Measurements from ENCODE around the gene AK8. TPM values are rescaled to one million over a fixed set of nuclear protein-coding genes. Genes with fewer than 3 reads are reported as not detected.

AK8 gene
- total and polyA plus RNA-seq, 9 of the 15 experiments (the other 6 are each of a cell fraction or from before 2014, with no cell fraction given), result 0.06 to 0.37 TPM; not detected in 7

DNA sequence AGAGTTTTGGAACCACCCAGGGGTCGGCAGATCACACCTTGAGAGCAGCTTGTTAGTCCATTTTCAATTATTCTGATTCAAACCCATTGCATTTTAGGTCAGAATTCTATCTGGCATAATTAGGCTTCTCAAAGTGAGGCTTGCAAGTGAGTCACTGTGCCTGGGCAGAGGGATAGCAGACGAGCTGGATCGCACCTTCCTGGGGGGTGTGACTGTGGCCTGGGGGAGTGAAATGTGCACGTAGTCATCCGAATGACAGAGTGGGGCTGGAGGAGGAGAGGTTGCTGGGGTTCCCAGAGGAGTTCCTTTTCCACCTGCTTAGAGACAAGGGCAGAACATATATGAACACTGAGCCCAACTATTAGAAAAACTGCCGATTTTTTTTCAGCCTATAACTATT, 32.3 kb upstream of the AK8 start (continued):
- TF ChIP-seq SMAD2 (IDR thresholded peaks at IDR 0.05; ENCODE audit: low read depth, low read length), result no peak
- TF ChIP-seq RBM39 (optimal IDR thresholded peaks at IDR 0.05; ENCODE audit: low read depth, low read length), result no peak
- TF ChIP-seq DNMT1 (IDR thresholded peaks at IDR 0.05), result no peak

DNA sequence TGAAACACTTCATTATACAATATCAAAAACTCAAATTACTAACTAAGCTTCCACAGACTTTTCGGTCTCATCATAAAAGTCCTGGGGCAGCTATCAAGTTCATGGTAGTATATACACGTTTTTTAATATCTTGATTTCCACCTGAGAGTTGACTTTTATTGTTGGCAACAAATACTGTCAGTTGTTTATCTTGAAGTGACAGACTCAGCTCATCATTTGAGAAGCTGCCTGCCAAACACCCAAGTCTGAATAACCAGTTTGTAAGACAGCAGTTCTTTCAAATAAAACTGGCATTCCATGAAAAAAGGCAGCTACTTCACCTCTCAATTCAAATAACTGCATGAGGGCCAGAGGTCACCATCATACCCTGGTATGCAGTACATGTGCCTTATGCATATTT, 31.2 kb upstream of the AK8 start:
- H2AFZ ChIP-seq (ENCODE audit: low read depth, low read length), result no peak overlapping the region
- no peaks in the 10 kb centered on the region for H3K9me1 ChIP-seq (ENCODE audit: control insufficient read depth, insufficient read depth, low read length)
- H3K4me1 ChIP-seq (replicated peaks in 1 of 2; ENCODE audit: control insufficient read depth in 2 of 2, insufficient read depth in 2 of 2, low read length in 2 of 2), result no peaks in the 10 kb centered on the region
- H3K4me3 ChIP-seq, result no peak overlapping the region
- no peak overlapping the region for H3K27ac ChIP-seq (ENCODE audit: extremely low read depth, low read depth, low read length)
- no peak for FAIRE-seq
- H3K9me3 ChIP-seq (replicated peaks; ENCODE audit: control insufficient read depth, insufficient read depth, low read depth, low read length), result no peaks in the 10 kb centered on the region
- DNase-seq (ENCODE audit: extremely low read depth in 1 of 4, low spot score in 3 of 4), result no peak
- ATAC-seq, result no peak
- BruUV-seq (replicated peaks), result no TSS peak
- no peak overlapping the region for H3K4me2 ChIP-seq (ENCODE audit: insufficient read depth, low read length)
- intact Hi-C loops (cut with micrococcal nuclease), result loop anchor here (2.0 to 10.0 kb wide), 2 partner anchors 23 to 65 kb away; partner anchors contain the start of gene GFI1B
- no peaks in the 10 kb centered on the region for H3K27me3 ChIP-seq (ENCODE audit: control insufficient read depth in 2 of 2, insufficient read depth in 2 of 2, low read length in 2 of 2)
- H3K79me2 ChIP-seq (ENCODE audit: control insufficient read depth, insufficient read depth, low read length), result no peaks in the 10 kb centered on the region
- H4K20me1 ChIP-seq (replicated peaks; ENCODE audit: control insufficient read depth, insufficient read depth, low read length), result no peaks in the 10 kb centered on the region
- WGBS (ENCODE audit: insufficient coverage, low coverage, missing lambda C conversion rate), result 52% methylated on average over 2 of the region's 2 CpGs
- ChIA-PET POLR2A (interaction anchor here (1.6 kb wide), 1 partner anchor 10 kb away, joined by 3 read pairs; no protein-coding TSS in a partner anchor), CTCF (ENCODE audit: low intra/inter-chr PET ratio) (no interaction called here)
- H3K9ac ChIP-seq (ENCODE audit: insufficient read depth in 1 of 2, low read depth in 2 of 2, low read length in 2 of 2), result no peak overlapping the region
- in situ Hi-C loops (cut with MboI), result no loop called here
- H3K36me3 ChIP-seq (ENCODE audit: control insufficient read depth, insufficient read depth, low read length), result peaks cover 36% of the 10 kb centered on the region
- TF ChIP-seq CCAR2 (IDR thresholded peaks at IDR 0.05; ENCODE audit: low read depth, low read length), result no peak
- TF ChIP-seq SIN3B (IDR thresholded peaks at IDR 0.05; ENCODE audit: low read depth), result no peak
- TF ChIP-seq BRD4 (IDR thresholded peaks at IDR 0.05), result no peak
- TF ChIP-seq, protein P1, sequence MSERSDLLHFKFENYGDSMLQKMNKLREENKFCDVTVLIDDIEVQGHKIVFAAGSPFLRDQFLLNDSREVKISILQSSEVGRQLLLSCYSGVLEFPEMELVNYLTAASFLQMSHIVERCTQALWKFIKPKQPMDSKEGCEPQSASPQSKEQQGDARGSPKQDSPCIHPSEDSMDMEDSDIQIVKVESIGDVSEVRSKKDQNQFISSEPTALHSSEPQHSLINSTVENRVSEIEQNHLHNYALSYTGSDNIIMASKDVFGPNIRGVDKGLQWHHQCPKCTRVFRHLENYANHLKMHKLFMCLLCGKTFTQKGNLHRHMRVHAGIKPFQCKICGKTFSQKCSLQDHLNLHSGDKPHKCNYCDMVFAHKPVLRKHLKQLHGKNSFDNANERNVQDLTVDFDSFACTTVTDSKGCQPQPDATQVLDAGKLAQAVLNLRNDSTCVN (CRISPR knock-in tag; IDR thresholded peaks at IDR 0.05), result no peak
- TF ChIP-seq NFIX (CRISPR knock-in tag; IDR thresholded peaks at IDR 0.05; ENCODE audit: low read depth), result no peak
- TF ChIP-seq ZNF584 (CRISPR knock-in tag; IDR thresholded peaks at IDR 0.05; ENCODE audit: low read depth), result no peak
- no peak for TF ChIP-seq HNRNPK (IDR thresholded peaks at IDR 0.05; ENCODE audit: low read depth, low read length, poor library complexity, severe bottlenecking)
- TF ChIP-seq, protein P2, sequence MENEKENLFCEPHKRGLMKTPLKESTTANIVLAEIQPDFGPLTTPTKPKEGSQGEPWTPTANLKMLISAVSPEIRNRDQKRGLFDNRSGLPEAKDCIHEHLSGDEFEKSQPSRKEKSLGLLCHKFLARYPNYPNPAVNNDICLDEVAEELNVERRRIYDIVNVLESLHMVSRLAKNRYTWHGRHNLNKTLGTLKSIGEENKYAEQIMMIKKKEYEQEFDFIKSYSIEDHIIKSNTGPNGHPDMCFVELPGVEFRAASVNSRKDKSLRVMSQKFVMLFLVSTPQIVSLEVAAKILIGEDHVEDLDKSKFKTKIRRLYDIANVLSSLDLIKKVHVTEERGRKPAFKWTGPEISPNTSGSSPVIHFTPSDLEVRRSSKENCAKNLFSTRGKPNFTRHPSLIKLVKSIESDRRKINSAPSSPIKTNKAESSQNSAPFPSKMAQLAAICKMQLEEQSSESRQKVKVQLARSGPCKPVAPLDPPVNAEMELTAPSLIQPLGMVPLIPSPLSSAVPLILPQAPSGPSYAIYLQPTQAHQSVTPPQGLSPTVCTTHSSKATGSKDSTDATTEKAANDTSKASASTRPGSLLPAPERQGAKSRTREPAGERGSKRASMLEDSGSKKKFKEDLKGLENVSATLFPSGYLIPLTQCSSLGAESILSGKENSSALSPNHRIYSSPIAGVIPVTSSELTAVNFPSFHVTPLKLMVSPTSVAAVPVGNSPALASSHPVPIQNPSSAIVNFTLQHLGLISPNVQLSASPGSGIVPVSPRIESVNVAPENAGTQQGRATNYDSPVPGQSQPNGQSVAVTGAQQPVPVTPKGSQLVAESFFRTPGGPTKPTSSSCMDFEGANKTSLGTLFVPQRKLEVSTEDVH (IDR thresholded peaks at IDR 0.05; ENCODE audit: low read depth, partially characterized antibody), result no peak
- no peak for TF ChIP-seq KAT8 (IDR thresholded peaks at IDR 0.05; ENCODE audit: low read depth)
- TF ChIP-seq, protein P3, sequence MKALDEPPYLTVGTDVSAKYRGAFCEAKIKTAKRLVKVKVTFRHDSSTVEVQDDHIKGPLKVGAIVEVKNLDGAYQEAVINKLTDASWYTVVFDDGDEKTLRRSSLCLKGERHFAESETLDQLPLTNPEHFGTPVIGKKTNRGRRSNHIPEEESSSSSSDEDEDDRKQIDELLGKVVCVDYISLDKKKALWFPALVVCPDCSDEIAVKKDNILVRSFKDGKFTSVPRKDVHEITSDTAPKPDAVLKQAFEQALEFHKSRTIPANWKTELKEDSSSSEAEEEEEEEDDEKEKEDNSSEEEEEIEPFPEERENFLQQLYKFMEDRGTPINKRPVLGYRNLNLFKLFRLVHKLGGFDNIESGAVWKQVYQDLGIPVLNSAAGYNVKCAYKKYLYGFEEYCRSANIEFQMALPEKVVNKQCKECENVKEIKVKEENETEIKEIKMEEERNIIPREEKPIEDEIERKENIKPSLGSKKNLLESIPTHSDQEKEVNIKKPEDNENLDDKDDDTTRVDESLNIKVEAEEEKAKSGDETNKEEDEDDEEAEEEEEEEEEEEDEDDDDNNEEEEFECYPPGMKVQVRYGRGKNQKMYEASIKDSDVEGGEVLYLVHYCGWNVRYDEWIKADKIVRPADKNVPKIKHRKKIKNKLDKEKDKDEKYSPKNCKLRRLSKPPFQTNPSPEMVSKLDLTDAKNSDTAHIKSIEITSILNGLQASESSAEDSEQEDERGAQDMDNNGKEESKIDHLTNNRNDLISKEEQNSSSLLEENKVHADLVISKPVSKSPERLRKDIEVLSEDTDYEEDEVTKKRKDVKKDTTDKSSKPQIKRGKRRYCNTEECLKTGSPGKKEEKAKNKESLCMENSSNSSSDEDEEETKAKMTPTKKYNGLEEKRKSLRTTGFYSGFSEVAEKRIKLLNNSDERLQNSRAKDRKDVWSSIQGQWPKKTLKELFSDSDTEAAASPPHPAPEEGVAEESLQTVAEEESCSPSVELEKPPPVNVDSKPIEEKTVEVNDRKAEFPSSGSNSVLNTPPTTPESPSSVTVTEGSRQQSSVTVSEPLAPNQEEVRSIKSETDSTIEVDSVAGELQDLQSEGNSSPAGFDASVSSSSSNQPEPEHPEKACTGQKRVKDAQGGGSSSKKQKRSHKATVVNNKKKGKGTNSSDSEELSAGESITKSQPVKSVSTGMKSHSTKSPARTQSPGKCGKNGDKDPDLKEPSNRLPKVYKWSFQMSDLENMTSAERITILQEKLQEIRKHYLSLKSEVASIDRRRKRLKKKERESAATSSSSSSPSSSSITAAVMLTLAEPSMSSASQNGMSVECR (CRISPR knock-in tag; IDR thresholded peaks at IDR 0.05), result no peak
- no peak for TF ChIP-seq RBM15 (IDR thresholded peaks at IDR 0.05; ENCODE audit: insufficient read depth, low read length)

All from K562 (cell line).